Esophagus squamous epithelium (tissue), 4 donors: ENCODE measurements around the gene DAB1.

Experiments
- POLR2A ChIP-seq, 4 donors: fragments of 450-650 bp; IDR thresholded peaks; one replicate each; pipeline ENCODE4 v1.6.1; 2017; ENCODE audit warnings: antibody characterized with exemption in 4 of 4, mild to moderate bottlenecking in 4 of 4, moderate library complexity in 3 of 4
- TF ChIP-seq, protein P1 (sequence below), 6 experiments: fragments of 450-650 bp in 4 of 6; fragments of 200-600 bp in 2 of 6; sonication (generic) in 2 of 6; IDR thresholded peaks; one replicate each; pipeline ENCODE4 v1.5.1; 2016 to 2019; ENCODE audit warnings: antibody characterized with exemption in 6 of 6, mild to moderate bottlenecking in 4 of 6, moderate library complexity in 4 of 6

- TF ChIP-seq, protein P1, sequence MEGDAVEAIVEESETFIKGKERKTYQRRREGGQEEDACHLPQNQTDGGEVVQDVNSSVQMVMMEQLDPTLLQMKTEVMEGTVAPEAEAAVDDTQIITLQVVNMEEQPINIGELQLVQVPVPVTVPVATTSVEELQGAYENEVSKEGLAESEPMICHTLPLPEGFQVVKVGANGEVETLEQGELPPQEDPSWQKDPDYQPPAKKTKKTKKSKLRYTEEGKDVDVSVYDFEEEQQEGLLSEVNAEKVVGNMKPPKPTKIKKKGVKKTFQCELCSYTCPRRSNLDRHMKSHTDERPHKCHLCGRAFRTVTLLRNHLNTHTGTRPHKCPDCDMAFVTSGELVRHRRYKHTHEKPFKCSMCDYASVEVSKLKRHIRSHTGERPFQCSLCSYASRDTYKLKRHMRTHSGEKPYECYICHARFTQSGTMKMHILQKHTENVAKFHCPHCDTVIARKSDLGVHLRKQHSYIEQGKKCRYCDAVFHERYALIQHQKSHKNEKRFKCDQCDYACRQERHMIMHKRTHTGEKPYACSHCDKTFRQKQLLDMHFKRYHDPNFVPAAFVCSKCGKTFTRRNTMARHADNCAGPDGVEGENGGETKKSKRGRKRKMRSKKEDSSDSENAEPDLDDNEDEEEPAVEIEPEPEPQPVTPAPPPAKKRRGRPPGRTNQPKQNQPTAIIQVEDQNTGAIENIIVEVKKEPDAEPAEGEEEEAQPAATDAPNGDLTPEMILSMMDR (IDR thresholded peaks at IDR 0.05), result no peak
- no peak for TF ChIP-seq POLR2A (IDR thresholded peaks at IDR 0.05)
These were observed 330.7 kb downstream of the DAB1 start for GRCh38 chr1:57093122-57093521.
